ENCODE data around the gene GGT6. TPM values are rescaled to one million over a fixed set of nuclear protein-coding genes. Genes with fewer than 3 reads are reported as not detected.

GGT6 gene
- total RNA-seq, 2 donors from 2014 or later = 158 to 163 TPM

GRCh38 chr17:4525691-4526397 lies 34.5 kb downstream of the GGT6 start:
- Histone ChIP-seq H3K27ac (no peak overlapping the region), H3K27me3 (no peaks in the 10 kb centered on the region), H3K4me1 (no peaks in the 10 kb centered on the region), H3K9me3 (no peaks in the 10 kb centered on the region), H3K9ac (ENCODE audit: low read depth in 2 of 2, low read length in 2 of 2) (no peak overlapping the region), H3K4me3 (no peak overlapping the region), H3K36me3 (no peaks in the 10 kb centered on the region)
- intact Hi-C loops (cut with DNase I) = no loop called here
- DNase-seq = no peak
- no peak for TF ChIP-seq CTCF (IDR thresholded peaks at IDR 0.05)

- H3K27me3 ChIP-seq = no peaks in the 10 kb centered on the region
- no peaks in the 10 kb centered on the region for H3K4me1 ChIP-seq
- no peak for TF ChIP-seq CTCF (IDR thresholded peaks at IDR 0.05)
- H3K9me3 ChIP-seq = no peaks in the 10 kb centered on the region
- no peak overlapping the region for H3K4me3 ChIP-seq
- no peak overlapping the region for H3K9ac ChIP-seq (ENCODE audit: low read depth in 2 of 2, low read length in 2 of 2)
- H3K27ac ChIP-seq = no peak overlapping the region
- H3K36me3 ChIP-seq = no peaks in the 10 kb centered on the region
- DNase-seq = no peak
- intact Hi-C loops (cut with DNase I) = no loop called here
Measured at GRCh38 chr17:4523946-4524345, 36.4 kb downstream of the GGT6 start.

GRCh38 chr17:4522661-4523060 lies 37.7 kb downstream of the GGT6 start:
- Histone ChIP-seq H3K4me1 (no peaks in the 10 kb centered on the region), H3K36me3 (no peaks in the 10 kb centered on the region), H3K27me3 (no peaks in the 10 kb centered on the region), H3K27ac (no peak overlapping the region), H3K4me3 (no peak overlapping the region), H3K9me3 (no peaks in the 10 kb centered on the region), H3K9ac (ENCODE audit: low read depth in 2 of 2, low read length in 2 of 2) (no peak overlapping the region)
- TF ChIP-seq CTCF (IDR thresholded peaks at IDR 0.05) = no peak
- no peak for DNase-seq
- intact Hi-C loops (cut with DNase I) = no loop called here

- no peak for DNase-seq
- Histone ChIP-seq H3K4me1 (no peaks in the 10 kb centered on the region), H3K27me3 (no peaks in the 10 kb centered on the region), H3K4me3 (no peak overlapping the region), H3K9me3 (no peaks in the 10 kb centered on the region), H3K9ac (ENCODE audit: low read depth in 2 of 2, low read length in 2 of 2) (no peak overlapping the region), H3K36me3 (no peaks in the 10 kb centered on the region), H3K27ac (peak overlapping the region; percentile 17)
- TF ChIP-seq CTCF (IDR thresholded peaks at IDR 0.05) = no peak
- intact Hi-C loops (cut with DNase I) = no loop called here
Measured at GRCh38 chr17:4520894-4521600, 39.3 kb downstream of the GGT6 start.

- no peak overlapping the region for H3K4me3 ChIP-seq
- no peak for DNase-seq
- intact Hi-C loops (cut with DNase I) = no loop called here
- TF ChIP-seq CTCF (IDR thresholded peaks at IDR 0.05) = no peak
- no peaks in the 10 kb centered on the region for H3K9me3 ChIP-seq
- no peaks in the 10 kb centered on the region for H3K4me1 ChIP-seq
- no peak overlapping the region for H3K9ac ChIP-seq (ENCODE audit: low read depth in 2 of 2, low read length in 2 of 2)
- no peaks in the 10 kb centered on the region for H3K36me3 ChIP-seq
- no peaks in the 10 kb centered on the region for H3K27me3 ChIP-seq
- peak overlapping the region; percentile 17 for H3K27ac ChIP-seq
Measured at GRCh38 chr17:4520060-4520893, 40.1 kb downstream of the GGT6 start.

Data from colonic mucosa (tissue), 4 donors.